22Rv1 (cell line): ENCODE measurements around the gene BLOC1S4.

Experiments used
- CTCF ChIP-seq: fragments of 450-650 bp; IDR thresholded peaks from 2 replicates; pipeline ENCODE4 v1.5.1; 2017; ENCODE audit warnings: mild to moderate bottlenecking
- ZFX ChIP-seq: fragments of 450-650 bp; IDR thresholded peaks from 2 replicates; pipeline ENCODE4 v1.6.1; 2017; ENCODE audit warnings: antibody characterized with exemption, borderline replicate concordance

GRCh38 chr4:6699903-6700302 lies 16.1 kb upstream of the BLOC1S4 start:
- TF ChIP-seq CTCF (no peak), ZFX (no peak)
